Right lobe of liver (tissue), 6 donors: Measurements from ENCODE around the gene ZFAND3. TPM values are rescaled to one million over a fixed set of nuclear protein-coding genes. Genes with fewer than 3 reads are reported as not detected.

Source experiments
- ATAC-seq, 4 donors: fragments of 200-7000 bp; cut with Tn5 transposase; one replicate each; pipeline ENCODE4 v1.9.1; 2020; ENCODE audit warnings: mild to moderate bottlenecking in 4 of 4, moderate library complexity in 4 of 4
- DNase-seq, 3 donors: peaks; one replicate each; pipeline ENCODE4 v3.0.0-alpha.2; 2020
- H3K27ac ChIP-seq, 3 donors: fragments of 200-600 bp; one replicate each; pipeline ENCODE4 v1.8.0; 2022
- H3K27me3 ChIP-seq, 2 donors: fragments of 200-600 bp; one replicate each; pipeline ENCODE4 v1.8.0; 2022
- H3K36me3 ChIP-seq, 4 donors: fragments of 200-600 bp; sonication (generic) in 1 of 4; one replicate each; pipeline versions ENCODE4 v1.5.1 to v1.8.0; 2017 to 2022; ENCODE audit warnings: control low read depth in 1 of 4
- H3K4me1 ChIP-seq, 4 donors: fragments of 200-600 bp; sonication (generic) in 1 of 4; one replicate each; pipeline versions ENCODE4 v1.5.1 to v1.8.0; 2017 to 2022; ENCODE audit warnings: control low read depth in 1 of 4
- H3K4me3 ChIP-seq, 3 donors: fragments of 200-600 bp; one replicate each; pipeline ENCODE4 v1.8.0; 2022
- H3K9me3 ChIP-seq, 4 donors: fragments of 200-600 bp; sonication (generic) in 1 of 4; one replicate each; pipeline versions ENCODE4 v1.5.1 to v1.8.0; 2017 to 2022; ENCODE audit warnings: control low read depth in 1 of 4
- POLR2A ChIP-seq: fragments of 450-650 bp; IDR thresholded peaks from one replicate; pipeline ENCODE4 v1.6.1; 2017; ENCODE audit warnings: antibody characterized with exemption, mild to moderate bottlenecking
- WGBS: methylation state at CpG from one replicate; pipeline ENCODE4 v1.1.6; 2018; ENCODE audit warnings: low coverage, low lambda C conversion rate; ENCODE audit not compliant: insufficient coverage; ENCODE audit errors: missing lambda C conversion rate; 5-methylcytosine and 5-hydroxymethylcytosine counted together
- intact Hi-C, 2 donors: fragments of 100-400 bp; cut with DNase I; formaldehyde crosslinking; loops; one replicate each; pipeline versions ENCODE4 v1.11.2 to v1.14.1; 2022
- long read RNA-seq: library from polyadenylated mRNA; unstranded; transcript quantifications from one replicate; pipeline ENCODE4 v2.0.0, GENCODE V29; 2019
- total RNA-seq, 6 experiments: library from RNA; depleted of rRNA in 2 of 6; stranded (reverse); fragments of >200 nt in 2 of 6; fragmentation: NEBNext Ultra II Directional in 3 of 6; extraction: Animal tissue kit (Norgen Biotek cat#: 25700) in 3 of 6; gene quantifications; one replicate each; pipeline versions ENCODE4 v1.1.0 to v1.2.4, GENCODE V29; 2016 to 2023
- TF ChIP-seq, protein P1 (sequence below), 4 donors: fragments of 200-600 bp in 3 of 4; fragments of 450-650 bp in 1 of 4; IDR thresholded peaks; one replicate each; pipeline versions ENCODE4 v1.5.1 to v1.8.0; 2016 to 2022; ENCODE audit warnings: antibody characterized with exemption in 4 of 4, mild to moderate bottlenecking in 2 of 4
- donor health status: DM: no; HTN: yes; CAD: no.
- donor health status: DM: no; HTN: no; CAD: no.
- donor health status: DM: no; HTN: no; CAD: no.
- donor health status: DM: no; HTN: yes; CAD: no.
- donor health status: DM: no; HTN: yes; CAD: no.

The ZFAND3 gene, protein sequence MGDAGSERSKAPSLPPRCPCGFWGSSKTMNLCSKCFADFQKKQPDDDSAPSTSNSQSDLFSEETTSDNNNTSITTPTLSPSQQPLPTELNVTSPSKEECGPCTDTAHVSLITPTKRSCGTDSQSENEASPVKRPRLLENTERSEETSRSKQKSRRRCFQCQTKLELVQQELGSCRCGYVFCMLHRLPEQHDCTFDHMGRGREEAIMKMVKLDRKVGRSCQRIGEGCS
- total RNA-seq = 10 to 100 TPM; 43.1 to 66.5 (median 53.2) TPM
- long read RNA-seq, partial matches to known transcripts = 0 of 3 reads
- long read RNA-seq, other reads (novel, unspliced or antisense) = 3 of 3 reads

DNA sequence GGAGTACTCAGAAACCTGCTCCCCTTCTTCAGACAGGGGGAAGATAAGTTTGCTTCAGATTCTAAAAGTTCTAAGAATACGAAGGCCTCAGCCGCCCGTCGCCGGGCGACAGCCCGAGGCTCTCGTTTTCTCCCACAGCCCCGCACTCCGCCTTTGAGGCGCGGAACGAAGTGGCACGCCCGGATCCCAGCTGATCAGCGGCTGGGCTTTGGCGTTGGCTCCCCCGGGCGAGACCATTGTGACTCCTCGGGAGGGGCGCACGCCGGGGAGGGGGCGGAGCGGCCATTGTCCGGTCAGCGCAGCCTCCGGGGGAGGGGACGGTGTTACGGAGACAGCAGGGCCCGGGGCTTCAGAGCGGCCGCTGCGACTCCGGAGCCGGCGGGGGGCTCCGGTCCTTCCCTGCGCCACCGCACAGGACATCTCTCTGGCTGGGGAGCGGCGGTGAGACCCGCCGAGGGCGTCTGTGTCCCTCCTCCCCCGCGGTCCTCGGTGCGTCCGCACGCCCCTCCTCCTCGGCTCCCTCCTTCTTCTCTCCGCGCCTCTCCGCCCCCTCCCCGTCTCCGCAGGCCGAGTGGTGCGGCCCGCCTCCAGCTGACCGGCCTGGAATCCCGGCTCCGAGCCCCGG lies at the start of gene ZFAND3:
ZFAND3 (plus strand) TSS at position 551 of the 625 bp plus-strand sequence. CDS start 219 bp downstream, outside the sequence.
- H3K27me3 ChIP-seq = no peaks in the 10 kb centered on the region
- H3K4me3 ChIP-seq = peak within 1 kb of the TSS; percentile 85 to 97 (median 88)
- ATAC-seq = peak; percentile 87 to 94 (median 90)
- no peaks in the 10 kb centered on the region for H3K36me3 ChIP-seq
- no peaks in the 10 kb centered on the region for H3K9me3 ChIP-seq
- intact Hi-C loops = no loop called here
- peak within 1 kb of the TSS; percentile 95 to 98 (median 98) for H3K27ac ChIP-seq
- WGBS = 1% methylated on average over 15 of the region's 64 CpGs
- DNase-seq = peak; percentile 97 to 98 (median 98)
- H3K4me1 ChIP-seq = peaks cover 0 to 56% (median 13%) of the 10 kb centered on the region in 4 donors
- TF ChIP-seq POLR2A = no peak
- TF ChIP-seq, protein P1, sequence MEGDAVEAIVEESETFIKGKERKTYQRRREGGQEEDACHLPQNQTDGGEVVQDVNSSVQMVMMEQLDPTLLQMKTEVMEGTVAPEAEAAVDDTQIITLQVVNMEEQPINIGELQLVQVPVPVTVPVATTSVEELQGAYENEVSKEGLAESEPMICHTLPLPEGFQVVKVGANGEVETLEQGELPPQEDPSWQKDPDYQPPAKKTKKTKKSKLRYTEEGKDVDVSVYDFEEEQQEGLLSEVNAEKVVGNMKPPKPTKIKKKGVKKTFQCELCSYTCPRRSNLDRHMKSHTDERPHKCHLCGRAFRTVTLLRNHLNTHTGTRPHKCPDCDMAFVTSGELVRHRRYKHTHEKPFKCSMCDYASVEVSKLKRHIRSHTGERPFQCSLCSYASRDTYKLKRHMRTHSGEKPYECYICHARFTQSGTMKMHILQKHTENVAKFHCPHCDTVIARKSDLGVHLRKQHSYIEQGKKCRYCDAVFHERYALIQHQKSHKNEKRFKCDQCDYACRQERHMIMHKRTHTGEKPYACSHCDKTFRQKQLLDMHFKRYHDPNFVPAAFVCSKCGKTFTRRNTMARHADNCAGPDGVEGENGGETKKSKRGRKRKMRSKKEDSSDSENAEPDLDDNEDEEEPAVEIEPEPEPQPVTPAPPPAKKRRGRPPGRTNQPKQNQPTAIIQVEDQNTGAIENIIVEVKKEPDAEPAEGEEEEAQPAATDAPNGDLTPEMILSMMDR (IDR thresholded peaks at IDR 0.05) = no peak

DNA sequence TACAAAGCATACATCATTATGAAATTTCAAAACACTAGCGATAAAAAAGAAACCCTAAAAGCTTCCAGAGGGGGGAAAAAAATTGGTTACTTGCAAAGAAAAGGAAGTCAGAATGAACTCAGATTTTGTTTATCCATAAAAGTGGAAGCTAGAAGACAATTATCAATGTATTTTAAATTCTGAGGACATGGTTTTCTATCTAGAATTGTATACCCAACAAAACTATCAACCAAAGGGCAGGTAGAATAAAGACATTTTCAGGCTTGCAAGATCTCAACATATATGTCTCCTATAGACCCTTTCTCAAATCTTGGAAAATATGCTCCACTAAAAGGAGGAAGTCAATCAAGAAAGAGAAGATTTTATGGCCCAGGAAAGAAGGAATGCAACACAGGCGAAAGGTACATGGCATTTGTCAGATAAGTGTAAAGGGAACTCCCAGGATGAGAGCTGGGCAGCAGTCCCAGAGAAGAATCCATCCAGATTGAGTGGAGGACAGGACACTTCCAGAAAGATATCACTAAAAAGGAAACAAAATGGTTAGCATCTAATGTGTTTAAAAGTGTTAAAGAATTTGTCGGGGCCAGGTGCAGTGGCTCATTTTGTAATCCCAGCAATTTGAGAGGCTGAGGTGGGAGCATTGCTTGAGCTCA lies 45.4 kb upstream of the ZFAND3 start:
- ATAC-seq (no peak), DNase-seq (no peak)
- TF ChIP-seq, protein P1 (IDR thresholded peaks at IDR 0.05) = no peak
- TF ChIP-seq POLR2A = no peak
- Histone ChIP-seq H3K36me3 (no peaks in the 10 kb centered on the region), H3K27ac (no peak overlapping the region), H3K4me3 (no peak overlapping the region), H3K9me3 (no peaks in the 10 kb centered on the region), H3K4me1 (no peaks in the 10 kb centered on the region), H3K27me3 (no peaks in the 10 kb centered on the region)
- WGBS = 90% methylated on average over 3 of the region's 3 CpGs
- intact Hi-C loops = no loop called here

DNA sequence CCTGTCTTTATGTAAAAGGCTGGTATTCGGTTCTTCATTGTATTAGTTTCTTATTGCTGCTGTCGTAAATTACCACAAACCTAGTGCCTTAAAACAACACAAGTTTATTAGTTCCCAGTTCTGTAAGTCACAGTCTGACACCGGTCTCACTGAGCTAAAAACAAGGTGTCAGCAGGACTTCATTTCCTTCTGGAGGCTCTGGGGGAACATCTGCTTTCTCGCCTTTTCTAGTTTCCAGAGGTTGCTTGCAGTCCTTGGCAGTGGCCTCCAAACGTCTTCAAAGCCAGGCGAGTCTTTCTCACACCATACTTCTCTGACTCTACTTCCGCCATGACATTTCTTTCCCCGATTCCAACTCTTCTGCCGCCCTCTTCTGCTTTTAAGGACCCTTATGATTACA lies 43.0 kb upstream of the ZFAND3 start:
- no peaks in the 10 kb centered on the region for H3K9me3 ChIP-seq
- intact Hi-C loops = no loop called here
- H3K27ac ChIP-seq = no peak overlapping the region
- H3K4me1 ChIP-seq = no peaks in the 10 kb centered on the region
- TF ChIP-seq, protein P1 (IDR thresholded peaks at IDR 0.05) = no peak
- no peak for TF ChIP-seq POLR2A
- no peak overlapping the region for H3K4me3 ChIP-seq
- H3K36me3 ChIP-seq = no peaks in the 10 kb centered on the region
- H3K27me3 ChIP-seq = no peaks in the 10 kb centered on the region
- DNase-seq (no peak), ATAC-seq (no peak)
- WGBS = 83% methylated on average over 9 of the region's 9 CpGs

DNA sequence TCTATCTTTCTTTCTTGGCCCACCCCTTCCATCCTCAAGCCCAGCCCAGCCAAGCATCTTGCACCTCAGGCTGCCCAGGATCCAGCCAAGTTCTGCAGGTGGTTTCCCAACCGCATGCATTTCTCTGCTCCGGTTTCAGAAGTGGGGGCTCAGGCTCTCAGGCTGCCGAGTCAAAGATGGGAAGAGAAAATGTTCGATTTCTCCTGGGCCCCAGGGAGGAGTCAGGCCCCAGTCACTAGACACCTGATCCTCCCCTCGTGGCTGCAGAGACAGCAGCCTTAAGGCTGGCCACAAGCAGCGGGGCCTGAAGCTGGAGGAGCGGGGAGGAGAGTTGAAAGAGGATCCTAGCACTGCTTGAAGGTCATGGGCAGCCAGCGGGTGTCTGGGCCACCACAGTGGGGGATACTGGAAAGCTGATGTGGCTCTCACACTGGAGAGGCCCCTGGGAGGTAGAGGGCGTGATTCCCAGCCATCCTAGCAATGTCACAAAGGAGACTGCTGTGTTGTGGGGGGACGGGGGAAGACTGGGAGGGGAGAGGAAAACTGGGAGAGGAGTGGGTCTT lies 42.2 kb upstream of the ZFAND3 start:
- TF ChIP-seq, protein P1 (IDR thresholded peaks at IDR 0.05) = no peak
- no peak for TF ChIP-seq POLR2A
- H3K4me1 ChIP-seq = no peaks in the 10 kb centered on the region
- ATAC-seq (no peak), DNase-seq (no peak)
- H3K4me3 ChIP-seq = no peak overlapping the region
- H3K27ac ChIP-seq = no peak overlapping the region
- no peaks in the 10 kb centered on the region for H3K9me3 ChIP-seq
- intact Hi-C loops = no loop called here
- no peaks in the 10 kb centered on the region for H3K27me3 ChIP-seq
- H3K36me3 ChIP-seq = no peaks in the 10 kb centered on the region
- WGBS = 65% methylated on average over 8 of the region's 10 CpGs
